Activated T-cell treated with anti-CD3 and anti-CD28 coated beads, Interleukin-2, amount 50 U/mL, for 24 hours (primary cell): Measurements from ENCODE around the gene PIK3CD.
A peak's percentile ranks its signal among the peaks of the same experiment; 100 is the strongest.

Source experiments
- DNase-seq: peaks from one replicate; pipeline ENCODE4 v3.0.0-alpha.2; 2020
- H3K27ac Mint-ChIP-seq: 2 replicates; pipeline ENCODE4 v1.8.0; 2020; ENCODE audit warnings: mild to moderate bottlenecking, mixed read lengths
- H3K27me3 Mint-ChIP-seq: 2 replicates; pipeline ENCODE4 v1.8.0; 2020; ENCODE audit warnings: mixed read lengths
- H3K36me3 Mint-ChIP-seq: 2 replicates; pipeline ENCODE4 v1.8.0; 2020; ENCODE audit warnings: low read depth, mixed read lengths
- H3K4me1 Mint-ChIP-seq: 2 replicates; pipeline ENCODE4 v1.8.0; 2020; ENCODE audit warnings: low read depth, mixed read lengths
- H3K4me3 Mint-ChIP-seq: 2 replicates; pipeline ENCODE4 v1.8.0; 2020; ENCODE audit warnings: mild to moderate bottlenecking, moderate library complexity, mixed read lengths
- H3K9me3 Mint-ChIP-seq: 2 replicates; pipeline ENCODE4 v1.8.0; 2020; ENCODE audit warnings: mixed read lengths

PIK3CD gene

DNA sequence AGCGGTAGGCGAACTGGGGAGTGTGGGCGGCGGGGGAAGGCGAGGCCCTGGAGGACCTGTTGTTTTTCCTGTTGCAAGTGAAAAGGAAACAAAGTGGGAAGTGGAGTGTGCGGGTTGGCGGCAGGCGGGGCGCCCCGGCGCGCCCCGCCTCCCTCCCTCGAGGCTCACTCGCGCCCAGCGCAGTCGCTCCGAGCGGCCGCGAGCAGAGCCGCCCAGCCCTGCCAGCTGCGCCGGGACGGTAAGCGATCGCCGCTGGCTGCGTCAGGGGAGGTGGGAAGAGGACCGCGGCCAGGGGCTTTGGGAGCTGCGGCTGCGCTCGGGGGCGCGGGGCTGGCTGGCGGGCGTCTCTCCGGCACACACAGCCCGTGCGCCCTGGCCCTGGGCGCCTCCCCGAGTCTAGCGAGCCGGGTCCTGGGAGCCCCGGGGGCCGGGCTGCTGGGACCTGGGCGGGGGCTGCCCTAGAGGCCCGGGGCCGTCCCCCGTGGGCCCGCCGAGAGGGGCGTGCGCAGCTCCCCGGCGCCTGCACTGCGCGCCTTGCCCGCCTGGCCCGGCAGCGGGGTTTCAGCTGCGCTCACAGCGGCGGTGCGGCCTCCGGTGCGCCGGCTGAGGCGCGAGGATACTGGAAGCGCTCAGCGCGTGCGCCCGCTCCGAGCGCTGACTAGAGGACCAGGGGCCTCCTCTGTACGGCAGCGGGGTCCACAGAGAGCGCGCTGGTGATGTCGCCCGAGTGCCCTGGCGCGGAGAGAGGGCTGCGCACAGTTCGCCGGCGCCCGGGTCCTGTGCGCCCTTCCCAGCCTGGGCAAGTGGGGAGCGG is at the start of gene PIK3CD:
PIK3CD (plus strand) TSS at position 167 of the 814 bp plus-strand sequence. CDS start 58,725 bp downstream, outside the sequence.
- Mint-ChIP-seq H3K36me3 (peaks cover 33% of the 10 kb centered on the region), H3K27ac (peak within 1 kb of the TSS; percentile 98), H3K9me3 (no peaks in the 10 kb centered on the region), H3K27me3 (no peaks in the 10 kb centered on the region), H3K4me3 (peak within 1 kb of the TSS; percentile 91), H3K4me1 (peaks cover 69% of the 10 kb centered on the region)
- peak; percentile 76 for DNase-seq

DNA sequence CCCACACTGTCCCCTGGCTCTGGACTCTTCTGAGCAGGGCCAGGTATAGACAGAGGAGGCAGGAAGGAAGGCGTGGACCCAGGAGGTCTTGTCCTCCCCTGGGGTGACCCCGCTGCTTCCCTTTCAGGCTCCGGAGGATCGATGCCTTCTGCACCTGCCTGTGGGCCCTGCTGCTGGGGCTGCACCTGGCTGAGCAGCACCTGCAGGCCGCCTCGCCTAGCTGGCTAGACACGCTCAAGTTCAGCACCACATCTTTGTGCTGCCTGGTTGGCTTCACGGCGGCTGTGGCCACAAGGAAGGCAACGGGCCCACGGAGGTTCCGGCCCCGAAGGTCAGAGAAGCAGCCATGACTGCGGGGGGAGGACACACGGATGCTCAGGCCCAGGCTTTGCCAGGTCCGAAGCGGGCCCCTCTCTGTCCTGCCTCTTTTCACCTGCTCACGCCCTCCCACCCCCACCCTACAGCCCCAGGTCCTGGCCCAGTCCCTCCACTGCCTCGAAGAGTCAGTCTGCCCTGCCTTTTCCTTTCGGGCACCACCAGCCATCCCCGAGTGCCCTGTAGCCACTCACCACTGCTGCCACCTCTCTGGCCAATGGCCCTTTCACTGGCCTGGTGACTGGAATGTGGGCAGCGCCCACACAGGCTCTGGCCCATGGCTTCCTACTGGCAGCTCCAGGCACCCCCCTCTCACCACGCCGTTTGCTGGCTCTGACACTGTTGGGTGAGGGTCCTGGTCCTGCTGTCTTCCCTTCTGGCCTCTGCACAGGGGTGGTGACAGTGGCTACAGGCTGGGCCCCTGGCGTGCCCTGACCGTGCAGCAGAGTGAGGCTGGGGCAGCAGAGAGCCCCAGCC is 49.4 kb upstream of the PIK3CD start:
- Mint-ChIP-seq H3K9me3 (no peaks in the 10 kb centered on the region), H3K4me3 (no peak overlapping the region), H3K36me3 (peaks cover 90% of the 10 kb centered on the region), H3K27me3 (no peaks in the 10 kb centered on the region), H3K4me1 (no peaks in the 10 kb centered on the region), H3K27ac (no peak overlapping the region)
- DNase-seq, result no peak

DNA sequence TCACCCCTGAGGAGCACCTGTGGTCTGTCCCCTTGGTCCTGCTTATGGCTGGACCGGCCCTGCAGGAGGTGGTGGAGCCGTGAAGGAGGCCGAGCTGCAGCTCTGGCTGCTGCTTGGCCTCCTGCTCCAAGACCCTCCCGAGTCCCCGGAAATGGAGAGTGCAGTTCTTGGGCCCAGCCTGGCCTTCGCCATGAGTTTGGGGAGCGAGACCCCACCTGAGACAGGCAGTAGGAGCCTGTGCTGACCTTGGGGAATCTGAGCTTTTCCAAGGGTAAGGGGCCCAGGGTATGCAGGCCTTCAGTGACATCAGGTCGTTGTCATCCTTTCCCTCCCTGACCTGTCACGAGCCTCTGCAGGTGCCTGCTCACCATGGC is 48.8 kb upstream of the PIK3CD start:
- DNase-seq, result no peak
- Mint-ChIP-seq H3K27me3 (no peaks in the 10 kb centered on the region), H3K4me1 (no peaks in the 10 kb centered on the region), H3K9me3 (no peaks in the 10 kb centered on the region), H3K27ac (no peak overlapping the region), H3K36me3 (peaks cover 89% of the 10 kb centered on the region), H3K4me3 (no peak overlapping the region)

DNA sequence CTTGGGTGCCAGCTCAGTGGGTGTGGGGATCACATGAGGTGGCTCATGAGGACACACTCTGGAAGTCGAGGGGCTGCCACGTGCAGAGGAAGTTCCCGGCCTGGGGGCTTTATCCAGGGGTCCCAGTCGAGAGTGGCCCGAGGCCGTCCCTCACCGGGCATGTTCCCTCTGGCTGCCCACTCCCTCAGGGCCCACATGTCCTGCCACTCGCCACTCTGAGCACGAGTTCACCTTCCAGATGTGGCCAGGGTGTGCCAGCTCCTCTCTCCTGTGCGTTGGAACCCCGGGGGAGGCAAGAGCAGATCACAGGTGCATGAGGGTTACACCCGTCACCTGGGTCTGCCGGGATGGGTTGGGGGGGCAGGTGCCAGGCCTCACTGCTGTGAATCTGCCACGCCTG is 48.2 kb upstream of the PIK3CD start:
- Mint-ChIP-seq H3K27ac (no peak overlapping the region), H3K9me3 (no peaks in the 10 kb centered on the region), H3K4me3 (no peak overlapping the region), H3K4me1 (no peaks in the 10 kb centered on the region), H3K36me3 (peaks cover 89% of the 10 kb centered on the region), H3K27me3 (no peaks in the 10 kb centered on the region)
- DNase-seq, result no peak

DNA sequence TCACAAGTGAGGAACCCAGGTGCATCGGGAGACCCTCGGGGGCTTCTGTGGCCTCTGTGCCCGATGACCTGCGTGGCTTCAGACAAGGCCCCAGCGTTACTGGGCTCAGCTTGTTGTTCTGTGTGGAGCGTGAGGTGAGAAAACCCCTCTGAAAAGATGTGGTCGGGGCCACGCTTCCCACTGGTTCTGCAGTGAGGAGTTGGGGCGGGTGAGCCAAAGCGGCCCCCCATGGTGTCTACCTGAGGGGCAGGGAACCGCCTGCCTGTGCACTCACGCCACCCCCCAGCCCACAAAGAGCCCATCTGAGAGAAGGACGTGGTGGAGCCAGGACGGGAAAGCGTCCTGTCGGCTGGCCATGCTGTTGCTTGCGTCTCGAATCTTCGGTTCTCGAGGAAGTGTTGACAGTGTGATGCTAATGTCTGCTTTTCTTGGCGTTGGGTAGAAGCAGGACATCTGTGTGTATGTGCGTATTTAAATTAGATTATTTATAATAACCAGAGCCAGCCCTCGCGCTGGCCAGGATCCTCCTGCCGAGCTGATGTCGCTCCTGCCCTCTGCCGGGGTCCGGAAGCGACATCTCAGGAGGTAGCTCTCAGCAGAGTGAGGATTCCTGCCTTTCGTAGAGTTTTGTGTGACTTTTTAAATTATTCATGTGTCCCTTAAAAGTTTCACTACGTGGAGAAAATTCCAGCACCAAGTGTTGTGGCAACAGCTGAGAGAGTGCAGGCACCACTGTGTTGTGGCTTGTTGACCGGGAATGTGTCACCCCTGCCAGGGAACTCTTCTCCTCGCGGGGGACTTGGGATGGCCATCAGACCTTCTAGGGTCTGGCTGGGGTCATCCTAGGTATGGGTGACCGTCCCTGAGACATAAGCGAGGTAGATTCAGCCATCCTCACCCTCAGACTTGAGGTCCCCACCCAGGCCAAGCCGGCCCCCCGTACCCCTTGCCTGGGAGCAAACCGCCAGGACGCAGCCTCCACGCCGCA is 47.5 kb upstream of the PIK3CD start:
- Mint-ChIP-seq H3K9me3 (no peaks in the 10 kb centered on the region), H3K27ac (no peak overlapping the region), H3K36me3 (peaks cover 91% of the 10 kb centered on the region), H3K4me1 (no peaks in the 10 kb centered on the region), H3K4me3 (no peak overlapping the region), H3K27me3 (no peaks in the 10 kb centered on the region)
- no peak for DNase-seq

DNA sequence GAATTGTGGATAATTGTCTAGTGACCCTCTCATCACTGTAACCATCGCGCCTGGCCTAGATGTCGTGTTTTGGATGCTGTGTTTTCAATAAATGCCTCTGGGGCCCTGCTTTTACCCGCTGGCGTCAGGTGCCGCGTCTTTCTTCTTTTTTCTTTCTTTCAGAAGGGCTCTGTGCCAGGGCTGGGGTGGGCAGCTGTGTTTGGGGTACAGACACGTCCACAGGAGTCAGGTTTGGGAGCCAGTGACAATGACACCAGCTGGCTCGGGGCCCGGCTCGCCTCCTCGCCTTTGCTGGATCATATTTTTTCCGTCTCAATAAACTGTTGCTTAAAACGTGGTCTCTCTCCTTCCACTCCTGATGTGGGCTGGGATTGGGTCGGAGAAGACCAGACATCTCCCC is 46.7 kb upstream of the PIK3CD start:
- no peaks in the 10 kb centered on the region for H3K9me3 Mint-ChIP-seq
- no peak overlapping the region for H3K27ac Mint-ChIP-seq
- DNase-seq, result no peak
- no peak overlapping the region for H3K4me3 Mint-ChIP-seq
- H3K4me1 Mint-ChIP-seq, result no peaks in the 10 kb centered on the region
- no peaks in the 10 kb centered on the region for H3K27me3 Mint-ChIP-seq
- H3K36me3 Mint-ChIP-seq, result peaks cover 92% of the 10 kb centered on the region

DNA sequence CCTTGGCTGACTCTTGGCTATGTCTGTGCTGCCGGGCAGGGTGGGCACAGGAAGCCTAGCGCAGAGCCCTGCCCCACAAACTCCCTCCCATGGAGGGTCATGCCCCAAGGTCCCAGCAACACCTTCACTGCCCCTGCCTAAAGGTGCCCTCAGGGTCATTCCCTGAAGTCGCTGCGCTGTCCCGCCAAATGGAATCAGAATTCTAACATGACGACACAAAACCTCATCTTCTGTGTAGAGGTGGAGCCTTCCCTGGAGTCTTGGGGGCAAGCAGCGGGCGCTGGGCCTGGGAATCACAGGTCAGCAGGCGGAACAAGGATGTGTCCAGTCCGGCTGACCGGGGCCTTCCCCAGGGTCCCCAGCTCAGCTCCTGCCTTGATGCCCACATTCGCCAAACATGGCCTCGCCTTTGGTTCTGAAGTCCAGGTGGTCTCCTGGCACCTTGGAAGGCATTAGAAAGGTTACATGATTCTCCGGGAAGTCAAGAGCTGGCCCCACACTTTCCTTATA is 45.5 kb upstream of the PIK3CD start:
- Mint-ChIP-seq H3K36me3 (peaks cover 92% of the 10 kb centered on the region), H3K4me3 (no peak overlapping the region), H3K9me3 (no peaks in the 10 kb centered on the region), H3K27ac (no peak overlapping the region), H3K27me3 (no peaks in the 10 kb centered on the region), H3K4me1 (no peaks in the 10 kb centered on the region)
- DNase-seq, result no peak

DNA sequence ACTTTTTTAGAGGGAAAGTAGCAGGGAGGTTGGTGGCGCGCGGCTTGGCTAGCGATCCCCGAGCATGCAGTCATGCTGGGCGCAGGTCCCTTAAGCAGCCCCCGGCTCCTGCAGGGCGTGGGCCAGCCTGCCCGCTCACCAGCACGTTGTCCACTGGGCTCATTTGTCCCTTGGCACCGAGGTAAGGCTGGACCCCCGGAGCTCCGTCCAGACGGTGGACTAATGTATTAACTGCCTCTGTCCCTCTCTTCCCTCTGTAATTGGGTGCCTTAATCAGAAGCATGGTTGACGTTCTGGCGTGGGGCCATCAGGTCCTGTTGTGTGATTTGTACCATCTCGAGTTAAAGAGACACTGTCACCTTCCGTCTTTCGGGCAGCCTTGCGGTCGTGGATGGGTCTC is 45.1 kb upstream of the PIK3CD start:
- H3K4me3 Mint-ChIP-seq, result no peak overlapping the region
- peaks cover 92% of the 10 kb centered on the region for H3K36me3 Mint-ChIP-seq
- no peaks in the 10 kb centered on the region for H3K9me3 Mint-ChIP-seq
- no peak overlapping the region for H3K27ac Mint-ChIP-seq
- no peak for DNase-seq
- H3K4me1 Mint-ChIP-seq, result no peaks in the 10 kb centered on the region
- no peaks in the 10 kb centered on the region for H3K27me3 Mint-ChIP-seq

DNA sequence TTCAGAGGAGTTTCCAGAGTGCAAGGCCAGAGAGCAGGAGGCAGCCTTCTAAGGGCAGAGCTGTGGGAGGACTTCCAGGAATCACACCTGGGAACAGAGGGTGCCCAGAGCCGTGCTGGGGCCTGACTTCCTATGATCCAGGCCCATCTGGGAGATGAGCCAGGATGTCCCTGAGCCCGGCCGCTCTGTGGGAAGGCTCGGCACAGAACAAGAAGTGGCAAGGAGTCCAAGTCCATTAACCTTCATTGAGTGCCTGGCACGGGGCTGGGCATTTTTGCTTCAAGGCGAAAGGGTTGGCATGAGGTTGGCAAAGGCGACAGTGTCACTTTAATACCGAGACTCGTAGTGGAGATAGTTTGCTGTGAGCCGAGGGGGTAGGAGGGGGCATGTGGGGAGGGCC is 44.6 kb upstream of the PIK3CD start:
- H3K4me3 Mint-ChIP-seq, result no peak overlapping the region
- peaks cover 91% of the 10 kb centered on the region for H3K36me3 Mint-ChIP-seq
- no peaks in the 10 kb centered on the region for H3K27me3 Mint-ChIP-seq
- no peaks in the 10 kb centered on the region for H3K9me3 Mint-ChIP-seq
- no peak overlapping the region for H3K27ac Mint-ChIP-seq
- no peaks in the 10 kb centered on the region for H3K4me1 Mint-ChIP-seq
- DNase-seq, result no peak

DNA sequence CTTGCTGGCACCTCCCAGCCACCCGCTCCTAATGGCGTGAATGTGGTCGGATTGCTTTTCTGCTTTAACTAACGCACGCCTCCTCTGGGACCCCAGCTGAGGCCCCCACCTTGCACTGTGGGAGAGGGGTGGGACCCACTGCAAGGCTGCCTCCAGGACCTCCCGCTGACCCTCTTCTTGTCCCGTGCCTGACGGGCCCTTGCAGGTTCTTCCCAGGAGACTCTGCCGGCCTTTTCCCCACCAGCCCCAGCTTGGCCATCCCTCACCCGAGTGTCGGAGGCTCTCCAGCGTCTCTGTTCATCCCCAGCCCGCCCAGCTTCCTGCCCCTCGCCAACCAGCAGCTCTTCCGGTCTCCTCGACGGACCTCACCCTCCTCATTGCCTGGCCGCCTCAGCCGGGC is 44.2 kb upstream of the PIK3CD start:
- H3K27me3 Mint-ChIP-seq, result no peaks in the 10 kb centered on the region
- no peaks in the 10 kb centered on the region for H3K9me3 Mint-ChIP-seq
- no peaks in the 10 kb centered on the region for H3K4me1 Mint-ChIP-seq
- peaks cover 91% of the 10 kb centered on the region for H3K36me3 Mint-ChIP-seq
- no peak overlapping the region for H3K27ac Mint-ChIP-seq
- DNase-seq, result no peak
- no peak overlapping the region for H3K4me3 Mint-ChIP-seq

DNA sequence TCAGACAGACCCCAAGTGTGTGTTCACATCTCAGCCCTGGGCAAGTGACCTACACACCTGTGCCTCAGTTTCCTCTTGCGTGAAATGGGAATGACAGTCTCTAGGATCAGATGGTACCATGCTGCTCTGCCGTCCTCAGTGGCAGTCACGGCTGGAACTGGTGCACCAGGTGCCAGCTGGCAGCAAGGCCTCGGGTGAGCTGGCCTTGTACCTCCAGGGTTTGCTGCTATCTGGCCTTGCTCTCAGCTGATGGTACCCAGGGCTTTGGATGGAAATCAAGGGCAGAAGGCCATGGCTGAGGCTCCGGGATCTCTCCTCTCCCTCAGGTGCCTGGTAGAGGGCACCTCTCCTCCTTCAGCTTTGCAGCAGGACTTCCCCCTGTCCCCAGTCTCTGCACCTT is 41.5 kb upstream of the PIK3CD start:
- no peaks in the 10 kb centered on the region for H3K4me1 Mint-ChIP-seq
- no peak overlapping the region for H3K27ac Mint-ChIP-seq
- H3K9me3 Mint-ChIP-seq, result no peaks in the 10 kb centered on the region
- no peak for DNase-seq
- H3K27me3 Mint-ChIP-seq, result no peaks in the 10 kb centered on the region
- H3K4me3 Mint-ChIP-seq, result no peak overlapping the region
- H3K36me3 Mint-ChIP-seq, result peaks cover 80% of the 10 kb centered on the region

DNA sequence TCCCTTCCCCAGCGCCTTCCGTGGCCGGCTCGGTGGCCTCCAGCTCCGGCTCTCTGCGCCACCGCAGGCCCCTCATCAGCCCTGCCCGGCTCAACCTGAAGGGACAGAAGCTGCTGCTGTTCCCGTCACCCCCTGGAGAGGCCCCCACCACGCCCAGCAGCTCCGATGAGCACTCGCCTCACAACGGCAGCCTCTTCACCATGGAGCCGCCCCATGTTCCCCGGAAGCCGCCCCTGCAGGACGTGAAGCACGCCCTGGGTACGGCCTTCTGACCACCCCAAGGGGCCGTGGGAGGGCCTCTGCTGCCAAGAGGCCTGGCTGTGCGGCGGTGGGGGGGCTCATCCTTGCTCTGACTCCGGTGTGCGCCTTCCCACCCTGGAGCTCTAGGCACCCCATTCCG is 41.0 kb upstream of the PIK3CD start:
- Mint-ChIP-seq H3K4me1 (no peaks in the 10 kb centered on the region), H3K27me3 (no peaks in the 10 kb centered on the region), H3K27ac (no peak overlapping the region), H3K9me3 (no peaks in the 10 kb centered on the region), H3K36me3 (peaks cover 74% of the 10 kb centered on the region), H3K4me3 (no peak overlapping the region)
- no peak for DNase-seq

DNA sequence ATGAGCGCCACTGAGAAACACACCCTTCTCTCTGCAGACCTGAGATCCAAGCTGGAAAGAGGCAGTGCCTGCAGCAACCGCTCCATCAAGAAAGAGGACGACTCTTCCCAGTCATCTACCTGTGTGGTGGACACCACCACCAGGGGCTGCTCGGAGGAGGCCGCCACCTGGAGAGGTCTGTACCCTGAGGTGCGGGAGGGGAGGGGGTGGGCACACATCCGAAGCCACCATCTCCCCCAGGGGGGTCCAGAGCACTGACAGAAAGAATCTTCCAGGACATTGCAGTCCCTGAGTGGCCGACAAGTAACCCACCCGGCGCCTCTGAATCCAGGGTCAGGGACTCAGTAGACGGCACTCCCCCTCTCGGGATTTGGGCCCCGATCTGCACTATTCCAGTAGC is 39.8 kb upstream of the PIK3CD start:
- Mint-ChIP-seq H3K9me3 (no peaks in the 10 kb centered on the region), H3K4me1 (no peaks in the 10 kb centered on the region), H3K27ac (no peak overlapping the region), H3K36me3 (peaks cover 68% of the 10 kb centered on the region), H3K4me3 (no peak overlapping the region), H3K27me3 (no peaks in the 10 kb centered on the region)
- DNase-seq, result no peak

DNA sequence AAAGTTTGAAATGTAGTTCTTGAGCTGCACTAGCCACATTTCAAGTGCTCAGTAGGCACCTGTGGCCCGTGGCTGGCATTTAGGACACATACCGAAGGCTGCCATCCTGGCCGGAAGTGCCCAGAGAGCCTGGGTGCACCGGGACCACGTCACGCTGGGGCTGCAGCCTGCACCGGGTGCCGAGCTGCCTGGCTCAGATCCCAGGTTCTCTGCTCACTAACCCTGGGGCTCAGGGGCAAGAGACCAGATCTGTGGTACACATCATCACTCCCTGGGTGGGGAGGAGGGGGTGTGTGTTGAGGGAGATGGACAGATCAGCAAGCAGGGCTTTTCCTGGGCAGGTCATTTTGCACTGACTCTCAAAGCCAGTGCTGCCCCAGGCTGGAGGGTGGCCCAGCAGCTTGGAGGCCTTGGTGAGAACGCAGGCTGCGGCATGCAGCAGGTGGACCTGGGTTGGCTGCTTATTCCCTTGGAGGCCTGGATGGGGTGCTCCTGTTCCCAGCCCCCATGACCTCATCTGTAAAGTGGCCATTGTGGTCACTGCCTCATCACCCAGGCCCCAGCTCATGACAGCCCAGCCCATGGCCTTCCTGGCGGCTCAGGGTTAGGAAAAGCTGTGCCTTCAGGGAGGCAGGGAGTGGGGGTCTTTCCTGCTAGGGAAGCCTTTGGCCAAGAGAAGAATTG is 39.2 kb upstream of the PIK3CD start:
- H3K9me3 Mint-ChIP-seq, result no peaks in the 10 kb centered on the region
- DNase-seq, result no peak
- no peak overlapping the region for H3K27ac Mint-ChIP-seq
- no peak overlapping the region for H3K4me3 Mint-ChIP-seq
- H3K4me1 Mint-ChIP-seq, result no peaks in the 10 kb centered on the region
- H3K27me3 Mint-ChIP-seq, result no peaks in the 10 kb centered on the region
- peaks cover 63% of the 10 kb centered on the region for H3K36me3 Mint-ChIP-seq
